ENCODE data around the gene OR1A2.
"Not testable (repeated sequence)": the region's sequence is repeated elsewhere in the genome, so short reads cannot be mapped to it uniquely, and the experiment has no call there.

Gene OR1A2, protein sequence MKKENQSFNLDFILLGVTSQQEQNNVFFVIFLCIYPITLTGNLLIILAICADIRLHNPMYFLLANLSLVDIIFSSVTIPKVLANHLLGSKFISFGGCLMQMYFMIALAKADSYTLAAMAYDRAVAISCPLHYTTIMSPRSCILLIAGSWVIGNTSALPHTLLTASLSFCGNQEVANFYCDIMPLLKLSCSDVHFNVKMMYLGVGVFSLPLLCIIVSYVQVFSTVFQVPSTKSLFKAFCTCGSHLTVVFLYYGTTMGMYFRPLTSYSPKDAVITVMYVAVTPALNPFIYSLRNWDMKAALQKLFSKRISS

GRCh38 chr17:3197219-3197618 lies at the start of gene OR1A2:
TSS of gene OR1A2 (plus strand) at chr17:3197519. CDS start at chr17:3197519, 0 bp downstream.
- DNase-seq, result no peak

GRCh38 chr17:3157218-3157617 lies 40.1 kb upstream of the OR1A2 start:
- DNase-seq, result no peak

DNA sequence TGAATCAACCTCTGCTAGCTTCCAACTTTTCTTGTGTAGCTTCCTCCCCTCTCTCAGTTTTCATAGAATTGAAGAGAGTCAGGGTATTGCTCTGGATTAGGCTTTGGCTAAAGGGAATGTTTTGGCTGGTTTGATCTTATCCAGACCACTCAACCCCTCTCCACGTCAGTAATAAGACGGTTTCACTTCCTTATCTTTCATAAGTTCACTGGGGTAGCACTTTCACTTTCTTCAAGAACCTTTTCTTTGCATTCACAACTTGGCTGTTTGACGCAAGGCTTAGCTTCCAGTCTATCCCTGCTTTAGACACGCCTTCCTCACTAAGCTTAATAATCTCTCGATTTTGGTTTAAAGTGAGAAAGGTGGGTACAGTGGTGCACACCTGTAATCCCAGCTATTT lies 29.7 kb upstream of the OR1A2 start:
- DNase-seq, result no peak

DNA sequence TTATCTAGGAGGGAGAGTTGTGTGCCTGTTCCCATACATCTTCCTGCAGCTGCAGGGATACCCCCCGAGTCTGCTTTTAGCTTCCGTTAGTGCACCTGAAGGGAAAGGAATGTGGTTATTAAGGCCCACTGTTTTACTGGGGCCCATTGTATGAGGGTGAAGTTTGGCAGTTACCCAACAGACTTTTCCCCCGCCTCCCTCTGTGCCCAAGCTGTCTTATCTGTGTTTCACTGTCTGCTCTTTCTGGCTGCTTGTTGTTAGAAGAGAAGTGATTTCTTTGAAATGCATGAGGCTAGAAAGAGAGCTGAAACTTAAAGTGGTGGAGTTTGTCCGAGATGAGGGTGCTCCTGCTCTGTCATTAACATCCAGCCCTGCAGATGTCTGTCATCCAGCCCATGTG lies 7.4 kb upstream of the OR1A2 start:
- no peak for DNase-seq

GRCh38 chr17:3207367-3207766 lies 10.0 kb downstream of the OR1A2 start, which contains the start of gene OR1A1:
TSS of gene OR1A1 (plus strand) at chr17:3207667. CDS start at chr17:3215621, 7,954 bp downstream.
- no peak for DNase-seq

GRCh38 chr17:3208484-3208883 lies 11.2 kb downstream of the OR1A2 start:
- no peak for DNase-seq

GRCh38 chr17:3213001-3213400 lies 15.7 kb downstream of the OR1A2 start:
- DNase-seq, result no peak

GRCh38 chr17:3213587-3213986 lies 16.3 kb downstream of the OR1A2 start:
- no peak for DNase-seq

GRCh38 chr17:3219978-3220377 lies 22.7 kb downstream of the OR1A2 start:
- not testable (repeated sequence) for DNase-seq

DNA sequence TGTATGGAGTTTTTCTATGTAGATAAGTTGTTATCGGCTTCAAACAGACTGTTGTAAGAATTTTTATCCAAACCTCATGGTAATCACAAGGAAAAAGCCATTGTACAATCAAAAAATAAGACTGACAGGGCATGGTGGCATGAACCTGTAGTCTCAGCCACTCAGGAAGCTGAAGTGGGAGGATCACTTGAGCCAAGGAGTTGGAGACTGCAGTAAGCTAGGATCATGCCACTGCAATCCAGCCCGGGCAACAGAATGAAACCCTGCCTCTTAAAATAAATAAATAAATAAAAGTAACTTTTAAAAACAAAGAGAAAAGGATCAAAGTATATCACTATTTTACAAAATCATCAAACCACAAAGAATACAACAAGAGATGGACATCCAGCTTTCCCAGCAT lies 24.5 kb downstream of the OR1A2 start:
- DNase-seq, result no peak

GRCh38 chr17:3222505-3222904 lies 25.2 kb downstream of the OR1A2 start:
- DNase-seq, result no peak

- not testable (repeated sequence) for DNase-seq
Measured at GRCh38 chr17:3224721-3225352, 27.5 kb downstream of the OR1A2 start.

DNA sequence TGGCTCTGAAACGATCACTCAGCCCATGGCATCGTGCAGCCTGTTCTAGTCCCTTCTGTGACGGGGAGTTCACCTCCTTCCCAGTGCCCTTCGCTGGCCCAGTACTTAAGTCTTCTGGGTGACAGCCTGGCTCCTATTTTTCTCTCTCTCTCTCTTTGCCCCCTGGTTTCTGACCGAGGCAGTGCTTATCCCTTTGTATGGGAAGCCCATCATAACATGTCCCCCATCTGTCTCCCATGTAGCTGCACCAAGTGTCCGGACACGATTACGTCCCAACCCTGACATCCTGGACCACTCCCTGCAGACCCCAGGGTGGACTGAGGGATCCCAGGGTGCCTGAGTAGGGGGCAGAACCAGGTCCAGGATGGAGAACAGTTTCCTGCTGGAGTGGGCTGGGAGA lies 35.0 kb downstream of the OR1A2 start:
- not testable (repeated sequence) for DNase-seq

- not testable (repeated sequence) for DNase-seq
Measured at GRCh38 chr17:3238685-3239084, 41.4 kb downstream of the OR1A2 start.

- not testable (repeated sequence) for DNase-seq
Measured at GRCh38 chr17:3241044-3241443, 43.7 kb downstream of the OR1A2 start.

- not testable (repeated sequence) for DNase-seq
Measured at GRCh38 chr17:3244841-3245240, 47.5 kb downstream of the OR1A2 start.

Data from KG1 (cell line).